ENCODE results near the gene DLG2. TPM values are rescaled to one million over a fixed set of nuclear protein-coding genes. Genes with fewer than 3 reads are reported as not detected.

Gene DLG2
- total RNA-seq, 1 experiment from 2014 or later, result 2.3 TPM

DNA sequence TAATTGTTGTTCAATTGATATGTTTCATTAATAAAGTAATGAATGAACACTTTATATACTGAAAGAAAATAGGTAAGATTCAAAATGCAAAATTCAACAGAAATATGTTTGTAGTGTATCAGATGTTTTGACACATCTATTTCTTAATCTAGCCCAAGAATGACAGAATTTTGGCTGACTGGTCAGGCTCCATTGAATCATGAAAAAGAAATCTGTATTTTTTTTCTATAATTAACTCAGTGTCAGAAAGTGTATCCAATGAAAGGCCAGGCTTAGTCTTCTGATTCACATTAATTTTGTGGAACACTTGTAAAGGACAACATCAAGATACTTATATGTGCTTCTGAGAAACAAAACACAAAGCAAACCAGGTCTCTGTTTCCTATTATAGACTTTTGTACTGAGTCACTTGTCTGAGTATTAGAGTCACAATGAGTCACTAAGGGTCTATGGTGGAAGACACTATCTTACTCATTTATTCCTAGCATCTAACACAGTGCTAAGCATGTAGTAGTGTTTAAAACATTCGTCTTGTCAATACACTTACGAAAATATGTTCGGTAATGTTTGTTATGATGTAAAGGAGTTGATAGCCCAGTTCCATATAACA lies 2043.3 kb downstream of the DLG2 start:
- peak; percentile 32 for DNase-seq (ENCODE audit: low read depth)

DNA sequence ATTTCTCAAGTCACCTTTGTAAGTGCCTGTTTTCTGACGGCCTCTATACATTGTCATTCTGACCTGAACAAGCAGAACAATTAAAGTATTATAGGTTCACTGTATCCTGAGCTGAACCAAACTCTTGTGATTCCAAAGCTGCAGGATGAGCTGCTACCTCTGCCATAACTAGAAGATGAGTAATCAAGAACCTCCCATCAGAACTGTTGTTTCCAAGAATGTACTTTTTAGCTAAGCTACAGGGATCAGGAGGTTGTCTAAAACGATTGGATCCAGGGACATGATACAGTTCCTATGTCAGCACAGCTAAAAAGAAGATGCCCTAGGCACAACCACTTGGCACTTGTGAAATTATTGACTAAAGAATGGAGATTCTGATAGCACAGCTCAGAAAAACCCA lies 2052.6 kb downstream of the DLG2 start:
- DNase-seq (ENCODE audit: low read depth), result peak; percentile 2

DNA sequence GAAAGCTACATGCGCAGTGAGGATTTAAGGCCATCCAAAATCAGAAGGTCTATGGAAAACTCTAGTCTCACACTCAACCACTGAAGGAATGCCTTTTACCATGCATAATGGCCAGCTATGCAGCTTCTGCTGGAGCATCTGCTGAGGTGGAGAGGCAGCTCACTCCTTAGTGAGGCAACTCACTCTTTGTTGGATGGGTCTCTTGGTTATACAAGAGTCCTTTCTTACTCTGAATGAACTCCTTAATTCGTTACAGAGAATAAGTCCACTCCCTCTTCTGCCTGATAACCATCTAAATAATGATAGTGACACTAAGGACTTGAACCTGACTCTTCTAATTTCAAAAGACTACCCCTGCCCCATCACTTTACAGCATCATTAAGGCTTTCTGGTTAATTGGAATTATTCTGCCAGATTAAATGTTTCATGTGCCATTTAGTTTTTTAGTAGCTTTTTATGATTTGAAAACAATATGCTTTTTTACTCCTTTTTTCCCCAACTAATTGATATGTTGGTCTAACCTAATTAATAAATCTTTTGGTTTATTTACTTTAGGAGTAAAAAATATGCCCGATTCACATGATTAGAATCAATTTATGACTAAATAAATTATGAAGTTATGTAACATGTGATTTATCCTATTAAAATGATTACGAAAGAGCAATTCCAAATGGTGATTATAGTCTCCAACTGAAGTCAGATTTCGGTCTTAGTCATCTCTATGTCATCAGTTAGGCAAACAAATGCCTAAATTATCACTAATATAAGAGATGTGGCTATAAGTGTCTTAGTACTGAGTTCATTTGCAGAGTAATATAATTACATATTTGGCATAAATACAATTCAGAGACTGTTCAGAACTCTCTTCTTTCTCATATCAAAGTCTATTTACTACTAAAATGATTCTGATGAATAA lies 2054.3 kb downstream of the DLG2 start:
- no peak for DNase-seq (ENCODE audit: low read depth)

DNA sequence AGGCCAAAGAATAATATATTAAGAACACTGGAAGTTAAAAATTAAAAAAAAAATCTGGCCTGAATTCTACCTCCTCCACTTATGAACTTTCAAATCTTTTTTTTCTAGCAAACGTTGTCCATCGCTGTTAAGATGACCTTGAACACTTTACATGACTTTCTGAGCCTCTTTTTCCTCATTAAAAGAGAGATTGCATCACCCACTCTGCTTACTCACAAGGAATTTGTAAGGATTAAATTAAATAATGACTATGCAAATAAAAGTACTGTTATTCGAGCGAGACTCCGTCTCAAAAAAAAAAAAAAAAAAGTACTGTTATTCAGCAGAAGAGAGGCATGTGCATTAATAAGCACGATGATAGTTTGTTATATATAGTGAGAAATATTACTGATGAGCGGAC lies 2055.8 kb downstream of the DLG2 start:
- DNase-seq (ENCODE audit: low read depth), result no peak

DNA sequence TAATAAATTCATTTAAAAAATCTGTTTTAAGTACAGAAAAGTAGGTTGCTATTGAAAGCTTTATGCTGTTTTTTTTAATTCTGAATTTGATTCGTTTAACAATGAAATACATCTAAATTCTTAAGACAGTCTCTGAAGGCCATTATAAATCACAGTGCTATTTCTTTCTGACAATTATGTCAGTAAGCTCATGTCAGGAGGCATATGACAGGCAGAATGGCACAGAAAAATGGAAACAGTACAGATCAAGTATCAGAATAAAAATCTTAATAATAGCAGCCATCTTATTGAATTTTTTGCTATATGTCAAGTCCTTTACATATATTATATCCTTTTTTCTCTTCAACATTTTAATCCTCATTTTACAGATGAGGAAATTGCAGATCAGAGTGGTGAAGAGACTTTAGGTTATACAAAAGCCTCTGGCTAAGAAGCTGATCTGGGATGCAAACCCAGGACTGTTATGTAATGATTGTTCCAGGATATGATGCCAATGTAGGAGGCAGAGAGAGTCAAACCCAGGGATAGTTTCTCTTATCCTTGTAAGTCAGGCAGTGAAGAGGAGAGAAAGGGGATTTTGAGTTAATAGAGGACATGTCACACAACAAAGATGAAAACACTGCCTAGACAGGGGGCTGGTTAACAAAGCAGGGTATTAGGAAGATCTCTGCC lies 2057.9 kb downstream of the DLG2 start:
- no peak for DNase-seq (ENCODE audit: low read depth)

DNA sequence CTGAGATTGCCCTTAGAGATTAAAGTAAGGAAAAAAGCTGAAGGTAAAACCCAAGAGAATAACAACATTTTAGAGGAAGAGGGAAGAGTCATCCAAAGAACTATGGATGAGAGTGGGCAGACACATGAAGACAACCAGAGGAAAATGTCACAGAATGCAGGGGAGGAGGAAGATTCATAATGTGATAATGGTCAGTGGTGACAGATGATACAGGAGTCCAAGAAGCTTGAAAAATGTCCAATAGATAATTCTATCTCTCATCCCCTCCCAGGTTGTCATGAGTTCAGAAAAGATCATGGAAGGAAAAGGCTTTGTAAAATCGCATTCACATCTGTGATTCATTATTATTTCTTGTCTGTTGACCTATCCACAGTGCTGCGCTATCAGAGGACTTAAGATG lies 2058.6 kb downstream of the DLG2 start:
- DNase-seq (ENCODE audit: low read depth), result no peak

DNA sequence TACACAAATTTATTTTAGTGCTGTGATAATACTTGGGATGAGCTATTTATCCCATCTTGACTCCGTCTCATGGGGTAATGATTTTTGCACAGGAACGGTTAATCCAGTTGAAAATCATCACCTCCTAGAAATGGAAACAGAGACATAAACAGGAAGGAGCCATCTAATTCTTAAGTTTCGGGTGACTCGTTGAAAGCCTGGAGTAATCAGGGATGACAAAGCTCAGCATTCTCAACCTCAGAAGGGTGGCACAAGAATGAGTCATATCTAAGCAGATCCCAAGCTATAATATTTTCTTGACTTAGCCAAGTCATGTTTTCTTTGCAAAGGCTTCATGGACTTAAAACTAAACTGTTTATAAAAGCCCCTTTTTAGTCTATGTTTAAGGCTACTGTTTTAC lies 2060.2 kb downstream of the DLG2 start:
- peak; percentile 60 for DNase-seq (ENCODE audit: low read depth)

DNA sequence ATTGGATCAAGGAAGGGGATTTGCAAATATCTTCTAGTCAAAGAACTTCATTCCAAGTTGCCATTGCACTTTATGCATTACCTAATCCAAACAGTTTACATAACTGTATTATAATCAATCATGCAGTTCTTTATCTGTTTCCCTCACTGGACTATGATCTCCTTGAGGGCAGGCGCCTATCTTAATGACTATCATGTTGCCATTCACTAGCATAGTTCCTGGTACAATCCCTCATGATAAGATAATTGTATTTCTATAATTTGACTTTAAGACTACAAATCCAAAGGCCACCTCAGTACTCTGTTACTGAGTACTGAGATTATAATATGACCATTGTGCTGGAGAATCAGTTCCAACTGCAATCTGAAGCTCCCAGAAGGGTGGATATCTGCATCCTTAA lies 2062.3 kb downstream of the DLG2 start:
- no peak for DNase-seq (ENCODE audit: low read depth)

DNA sequence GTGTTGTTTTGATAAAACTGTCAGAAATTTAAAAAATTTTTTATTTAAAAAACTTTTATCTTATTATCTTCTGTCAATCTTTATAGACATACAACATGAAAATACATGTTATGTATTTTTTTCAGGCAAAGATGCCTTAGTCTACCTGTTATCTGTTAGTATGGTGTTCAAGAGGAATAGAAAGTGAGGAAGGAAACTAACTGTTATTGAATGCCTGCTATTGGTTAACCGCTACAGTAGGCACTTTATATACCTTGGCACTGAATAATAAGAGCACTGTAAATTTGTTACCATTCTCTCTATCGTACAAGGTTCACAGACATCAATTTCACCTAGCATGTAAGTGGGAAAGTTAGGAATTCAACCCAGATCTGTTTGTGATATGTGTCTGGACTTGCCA lies 2068.9 kb downstream of the DLG2 start:
- DNase-seq (ENCODE audit: low read depth), result no peak

DNA sequence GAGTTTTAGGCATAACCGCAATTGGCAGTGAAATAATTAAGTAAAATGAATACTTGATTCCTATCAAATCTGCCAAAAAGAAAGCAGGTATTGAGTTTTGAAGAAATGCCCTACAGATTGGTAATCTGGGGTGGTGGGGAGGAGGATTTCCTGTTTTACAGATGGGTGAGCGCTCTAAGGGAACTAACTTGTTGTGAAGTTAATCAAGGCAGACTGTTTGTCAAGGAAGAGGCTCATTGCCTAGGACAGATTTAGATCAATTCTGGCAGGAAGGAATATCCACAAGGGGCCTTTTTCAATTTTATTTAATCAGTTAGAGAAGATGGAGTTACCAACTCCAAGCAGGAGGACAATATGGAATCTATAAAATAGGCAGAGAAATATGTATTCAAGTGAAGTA lies 2069.5 kb downstream of the DLG2 start:
- DNase-seq (ENCODE audit: low read depth), result no peak

DNA sequence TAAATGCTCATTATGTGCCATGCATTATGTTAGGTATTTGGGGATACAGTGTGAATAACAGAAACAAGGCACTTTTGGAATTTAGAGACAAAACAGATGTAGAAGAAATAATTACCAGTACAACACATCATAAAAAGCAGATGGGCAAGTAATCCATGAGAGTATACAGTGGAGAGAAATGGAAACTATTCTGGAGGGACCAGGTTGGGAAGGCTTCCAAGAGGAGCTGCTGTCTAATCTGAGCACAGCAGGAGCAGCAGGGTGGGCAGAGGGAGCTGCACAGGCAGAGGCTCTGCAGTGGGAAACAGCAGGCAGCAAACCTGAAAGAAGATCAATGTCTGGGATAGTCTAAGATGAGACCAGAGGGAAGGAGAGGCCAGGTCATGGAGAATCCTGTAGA lies 2072.3 kb downstream of the DLG2 start:
- no peak for DNase-seq (ENCODE audit: low read depth)

DNA sequence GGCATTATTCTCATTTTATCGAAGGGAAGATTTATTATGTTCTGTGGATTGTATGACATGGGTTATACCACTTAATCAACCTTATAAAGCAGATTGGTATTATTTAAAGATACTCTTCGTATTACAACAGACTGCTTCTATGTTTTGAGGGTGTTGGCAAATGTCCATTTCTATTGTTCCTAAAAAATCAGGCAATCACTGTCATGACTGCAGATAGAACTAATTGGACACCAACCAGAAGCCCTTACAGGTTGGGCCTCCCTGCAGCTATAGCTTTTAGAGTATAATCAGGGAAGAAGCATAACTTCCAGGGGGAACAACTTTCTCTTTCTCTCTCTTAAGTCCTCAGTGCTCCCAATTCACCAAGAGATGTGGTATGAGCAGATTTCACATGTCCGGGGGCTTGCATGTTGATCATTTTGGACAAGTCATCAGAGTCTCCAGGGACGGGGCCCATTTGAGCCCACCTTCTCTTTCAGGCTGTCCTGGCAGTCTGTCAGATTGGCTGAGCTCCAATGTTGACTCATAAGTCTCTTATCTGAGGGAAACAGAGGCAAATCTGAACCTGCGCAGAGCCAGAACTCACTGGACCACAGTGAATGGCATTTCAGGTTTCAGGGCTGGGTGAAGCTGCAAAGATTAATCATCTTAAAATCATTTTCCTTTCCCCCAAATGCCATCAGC lies 2077.0 kb downstream of the DLG2 start:
- DNase-seq (ENCODE audit: low read depth), result no peak

DNA sequence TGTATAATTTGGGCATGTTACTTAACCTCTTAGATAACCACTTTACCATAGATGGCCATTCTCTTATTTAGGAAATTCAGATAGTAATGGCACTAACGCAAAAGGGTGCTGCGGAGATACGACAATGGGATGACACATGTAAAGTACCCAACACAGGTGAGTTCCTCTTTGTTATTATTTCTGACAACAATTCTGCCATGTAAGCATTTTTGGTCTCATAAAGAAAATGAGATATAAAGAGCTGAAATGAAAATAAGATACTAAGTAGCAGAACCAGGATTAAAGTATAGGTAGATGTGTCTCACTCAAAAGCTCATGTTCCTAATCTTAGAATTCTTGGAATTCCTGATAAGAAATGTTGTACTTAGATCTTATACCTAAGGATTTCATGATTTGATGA lies 2080.8 kb downstream of the DLG2 start:
- DNase-seq (ENCODE audit: low read depth), result no peak

DNA sequence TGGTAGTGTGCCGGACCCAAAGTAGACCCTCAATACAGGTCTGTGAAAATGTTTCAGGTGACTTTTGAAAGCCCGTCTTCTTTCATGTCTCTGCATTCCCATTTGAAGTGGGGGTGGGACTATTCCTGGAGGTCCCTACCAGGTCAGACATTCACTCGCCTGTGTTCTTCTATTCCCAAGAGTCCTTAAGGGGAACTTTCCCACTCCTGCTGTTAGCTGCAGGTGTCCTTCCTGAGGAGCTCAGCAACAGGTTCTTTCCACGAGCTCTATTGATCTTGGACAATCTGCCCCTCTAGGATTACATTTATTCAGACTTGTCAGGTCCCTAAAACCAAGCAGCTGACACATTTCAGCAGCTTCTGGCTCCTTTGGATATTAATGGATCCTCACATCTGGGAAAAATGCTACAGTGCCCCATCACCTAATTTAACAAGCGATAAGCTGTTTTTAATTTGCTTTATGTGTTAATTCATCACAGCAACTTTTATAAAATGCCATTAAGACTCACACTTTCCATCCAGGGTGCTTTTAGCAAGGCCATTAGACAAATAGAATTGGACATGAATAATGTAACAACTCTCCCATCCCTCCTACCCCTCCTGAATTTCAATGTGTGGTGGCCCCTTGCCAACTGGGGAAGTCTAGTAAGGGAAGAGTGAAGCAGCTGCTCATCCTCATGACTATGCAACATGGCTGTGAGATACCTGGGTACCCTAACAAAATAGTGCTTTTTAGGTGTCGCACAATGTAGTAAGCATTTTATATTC lies 2081.5 kb downstream of the DLG2 start:
- no peak for DNase-seq (ENCODE audit: low read depth)

DNA sequence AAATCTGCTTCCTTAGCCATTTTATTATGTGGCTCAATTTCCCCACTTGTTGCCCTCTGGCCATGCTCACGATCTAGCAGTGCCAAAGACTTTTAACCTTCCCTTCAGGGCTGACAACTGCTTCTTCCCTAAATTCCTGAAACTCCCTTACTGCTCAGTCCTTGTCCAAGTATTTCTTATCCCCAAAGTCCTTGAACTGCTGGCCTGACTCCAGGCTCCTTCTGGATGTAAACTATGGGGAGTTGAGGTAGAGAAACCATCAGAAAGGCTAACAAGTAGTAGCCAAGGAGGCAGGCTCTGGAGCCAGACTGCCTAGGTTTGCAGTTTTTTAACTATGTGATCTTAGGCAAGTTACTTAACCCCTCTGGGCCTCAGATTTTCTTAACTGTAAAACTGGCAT lies 2082.3 kb downstream of the DLG2 start:
- no peak for DNase-seq (ENCODE audit: low read depth)

DNA sequence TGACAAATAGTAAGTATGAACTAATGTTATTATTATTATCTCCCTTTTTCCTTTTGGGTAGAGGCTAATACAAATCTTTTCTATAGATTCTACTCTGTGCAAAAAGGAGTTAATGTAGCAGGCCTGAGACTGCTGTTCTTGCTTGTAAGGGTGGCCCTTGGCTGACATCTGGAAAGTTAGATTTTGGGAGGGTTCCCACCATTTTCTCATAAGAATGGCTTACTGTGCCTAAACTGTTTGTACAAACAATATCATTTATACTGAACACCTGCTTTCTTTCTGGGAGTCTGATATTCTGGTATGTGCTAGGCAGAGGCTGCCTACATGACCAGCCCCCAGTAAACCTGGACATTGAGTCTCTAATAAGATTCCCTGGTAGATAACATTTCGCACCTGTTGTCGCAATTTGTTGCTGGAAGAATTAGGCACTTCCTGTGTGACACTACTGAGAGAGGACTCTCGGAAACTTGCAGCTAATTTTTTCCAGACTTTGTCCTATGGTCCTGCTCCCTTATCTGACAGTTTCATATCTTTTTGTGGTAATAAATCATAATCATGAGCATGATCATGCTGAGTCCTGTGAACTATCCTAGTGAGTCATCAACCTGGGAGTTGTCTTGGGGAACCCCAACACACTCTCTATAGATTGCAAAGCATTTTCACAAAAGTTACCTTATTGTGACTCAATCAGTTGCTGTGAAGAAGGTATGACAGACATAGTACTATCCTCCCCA lies 2083.3 kb downstream of the DLG2 start:
- DNase-seq (ENCODE audit: low read depth), result no peak

DNA sequence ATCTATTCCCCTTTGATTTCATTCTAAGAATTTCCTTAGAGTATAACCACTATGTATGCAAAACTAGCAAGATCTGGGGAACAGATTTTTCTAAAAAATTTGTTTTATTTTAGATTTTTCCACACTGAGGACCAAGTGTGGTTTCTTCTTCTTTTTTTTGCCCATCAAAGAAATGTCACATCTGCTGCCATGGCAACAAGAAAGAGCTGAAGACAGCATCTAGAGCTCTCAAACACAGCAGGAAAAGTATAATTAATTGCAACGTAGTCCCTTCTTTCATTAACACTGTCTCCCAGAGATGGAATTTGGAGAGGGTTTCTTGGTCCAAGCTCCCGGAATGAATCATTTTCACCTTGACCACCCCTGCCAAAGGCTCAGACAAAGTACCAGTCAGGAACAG lies 2084.3 kb downstream of the DLG2 start:
- DNase-seq (ENCODE audit: low read depth), result no peak

DNA sequence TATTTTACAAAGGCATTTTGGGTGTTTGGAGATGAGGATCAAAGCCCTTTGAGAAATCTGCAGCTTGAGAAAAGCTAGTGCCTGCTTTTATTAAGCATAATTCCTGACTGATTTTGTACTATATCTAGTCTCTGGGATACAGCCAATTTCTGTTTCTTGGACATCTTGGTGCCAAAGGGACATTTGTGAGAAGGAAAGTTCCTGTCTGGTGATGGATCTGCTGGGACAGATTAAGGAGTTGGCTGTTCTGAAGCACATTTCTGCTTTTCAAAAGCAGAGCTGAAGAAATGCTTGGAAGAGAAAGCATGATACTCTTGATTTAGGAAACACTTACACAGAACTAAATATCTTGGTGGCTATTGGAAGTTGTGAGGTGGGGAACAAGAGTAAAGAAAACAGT lies 2086.4 kb downstream of the DLG2 start:
- no peak for DNase-seq (ENCODE audit: low read depth)

DNA sequence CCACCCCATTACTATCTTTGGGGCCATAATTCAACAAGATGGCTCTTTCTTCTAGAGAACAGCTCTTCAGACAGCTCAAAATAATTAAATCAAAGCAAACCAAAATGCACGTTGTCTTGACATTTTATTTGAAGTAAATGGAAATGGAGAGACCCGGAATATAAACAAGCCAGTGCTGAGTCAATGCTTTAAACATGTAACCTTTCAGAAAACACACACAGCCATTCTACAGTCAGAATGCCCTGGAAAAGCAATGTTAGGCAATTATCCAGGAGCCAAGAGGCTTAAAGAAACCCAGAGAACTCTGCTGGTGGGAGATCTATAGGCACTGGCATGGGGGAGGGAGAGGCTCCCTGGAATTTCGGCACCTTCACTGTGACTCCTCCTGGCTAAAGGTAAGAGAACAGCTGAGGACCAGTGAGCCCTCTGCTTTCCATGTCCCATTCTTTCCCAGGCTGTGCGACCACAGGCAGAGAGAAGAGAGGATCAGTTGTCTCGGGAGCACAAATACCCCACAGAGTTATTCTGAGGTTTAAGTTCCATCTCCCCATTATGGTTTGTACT lies 2086.9 kb downstream of the DLG2 start:
- DNase-seq (ENCODE audit: low read depth), result no peak

DNA sequence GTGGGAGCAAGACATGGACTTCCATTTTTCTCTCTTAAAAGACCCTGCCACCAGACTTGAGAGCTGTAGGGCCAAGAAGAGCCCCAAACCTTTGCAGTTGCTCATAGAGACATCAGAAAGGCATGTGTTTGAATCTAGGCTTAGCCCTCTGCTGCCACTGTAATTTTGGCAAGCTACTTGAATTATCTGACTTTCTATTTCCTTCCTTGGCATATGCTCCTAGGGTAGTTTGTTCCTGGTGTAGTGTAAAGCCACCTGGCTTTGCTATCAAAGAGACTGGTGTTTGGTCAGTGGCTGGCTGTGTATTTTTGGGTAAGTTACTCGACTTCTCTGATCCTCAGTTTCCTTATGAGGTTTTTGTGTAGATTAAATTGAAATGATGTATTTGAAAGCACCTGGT lies 2088.9 kb downstream of the DLG2 start:
- no peak for DNase-seq (ENCODE audit: low read depth)
